ENCODE data around the gene IKZF4.

DNA sequence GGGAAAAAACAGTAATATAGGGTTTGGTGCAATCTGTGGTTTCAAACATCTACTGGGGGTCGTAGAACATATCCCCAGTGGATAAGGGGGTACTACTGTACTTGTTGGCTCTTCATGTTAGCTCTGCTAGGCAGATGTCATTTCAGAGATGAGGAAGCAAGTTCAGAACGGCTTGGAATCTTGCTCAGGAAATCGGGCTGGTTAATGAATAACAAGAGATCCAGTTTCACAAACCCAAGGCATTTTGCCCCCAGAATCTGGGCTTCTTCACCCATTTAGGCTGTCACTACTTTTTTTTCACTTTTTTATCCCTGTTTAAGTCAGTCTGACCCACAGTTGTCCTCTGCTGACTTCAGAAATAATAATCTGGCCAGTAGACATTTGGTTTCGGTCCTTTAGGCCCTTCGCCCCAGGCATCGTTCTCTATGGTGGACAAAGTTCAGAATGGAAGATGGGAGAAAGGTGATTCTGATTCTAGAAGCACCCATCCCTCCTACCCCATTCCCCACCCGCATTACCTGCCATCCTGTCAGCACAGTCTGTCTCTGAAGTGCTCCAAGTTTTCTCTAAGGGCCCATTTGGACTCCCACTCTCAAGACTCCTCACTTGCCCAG is 19.2 kb upstream of the IKZF4 start:
- TF ChIP-seq, protein P1, sequence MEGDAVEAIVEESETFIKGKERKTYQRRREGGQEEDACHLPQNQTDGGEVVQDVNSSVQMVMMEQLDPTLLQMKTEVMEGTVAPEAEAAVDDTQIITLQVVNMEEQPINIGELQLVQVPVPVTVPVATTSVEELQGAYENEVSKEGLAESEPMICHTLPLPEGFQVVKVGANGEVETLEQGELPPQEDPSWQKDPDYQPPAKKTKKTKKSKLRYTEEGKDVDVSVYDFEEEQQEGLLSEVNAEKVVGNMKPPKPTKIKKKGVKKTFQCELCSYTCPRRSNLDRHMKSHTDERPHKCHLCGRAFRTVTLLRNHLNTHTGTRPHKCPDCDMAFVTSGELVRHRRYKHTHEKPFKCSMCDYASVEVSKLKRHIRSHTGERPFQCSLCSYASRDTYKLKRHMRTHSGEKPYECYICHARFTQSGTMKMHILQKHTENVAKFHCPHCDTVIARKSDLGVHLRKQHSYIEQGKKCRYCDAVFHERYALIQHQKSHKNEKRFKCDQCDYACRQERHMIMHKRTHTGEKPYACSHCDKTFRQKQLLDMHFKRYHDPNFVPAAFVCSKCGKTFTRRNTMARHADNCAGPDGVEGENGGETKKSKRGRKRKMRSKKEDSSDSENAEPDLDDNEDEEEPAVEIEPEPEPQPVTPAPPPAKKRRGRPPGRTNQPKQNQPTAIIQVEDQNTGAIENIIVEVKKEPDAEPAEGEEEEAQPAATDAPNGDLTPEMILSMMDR (IDR thresholded peaks at IDR 0.05; ENCODE audit: low read depth, low read length, poor library complexity, severe bottlenecking), result no peak
- TF ChIP-seq EZH2phosphoT487 (IDR thresholded peaks at IDR 0.05; ENCODE audit: borderline replicate concordance, low read length), result no peak

All from DOHH2 (cell line).